HS-27A (cell line): ENCODE measurements around the gene OR56B1.
"Not testable (repeated sequence)": the region's sequence is repeated elsewhere in the genome, so short reads cannot be mapped to it uniquely, and the experiment has no call there.

Experiments used
- DNase-seq: peaks from one replicate; pipeline ENCODE4 v3.0.0-alpha.2; 2012; ENCODE audit warnings: low read depth, missing footprints

Gene OR56B1, protein sequence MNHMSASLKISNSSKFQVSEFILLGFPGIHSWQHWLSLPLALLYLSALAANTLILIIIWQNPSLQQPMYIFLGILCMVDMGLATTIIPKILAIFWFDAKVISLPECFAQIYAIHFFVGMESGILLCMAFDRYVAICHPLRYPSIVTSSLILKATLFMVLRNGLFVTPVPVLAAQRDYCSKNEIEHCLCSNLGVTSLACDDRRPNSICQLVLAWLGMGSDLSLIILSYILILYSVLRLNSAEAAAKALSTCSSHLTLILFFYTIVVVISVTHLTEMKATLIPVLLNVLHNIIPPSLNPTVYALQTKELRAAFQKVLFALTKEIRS

DNA sequence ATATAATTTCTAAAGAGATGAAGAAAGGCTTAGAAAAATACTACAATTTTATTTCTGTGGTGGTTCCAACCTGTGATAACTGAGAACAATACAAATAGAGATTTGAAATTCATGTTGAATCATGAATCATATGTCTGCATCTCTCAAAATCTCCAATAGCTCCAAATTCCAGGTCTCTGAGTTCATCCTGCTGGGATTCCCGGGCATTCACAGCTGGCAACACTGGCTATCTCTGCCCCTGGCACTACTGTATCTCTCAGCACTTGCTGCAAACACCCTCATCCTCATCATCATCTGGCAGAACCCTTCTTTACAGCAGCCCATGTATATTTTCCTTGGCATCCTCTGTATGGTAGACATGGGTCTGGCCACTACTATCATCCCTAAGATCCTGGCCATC is at the start of gene OR56B1:
TSS of gene OR56B1 (plus strand) at position 53 of the 400 bp plus-strand sequence. CDS start at position 122, 69 bp downstream.
- peak; percentile 45 for DNase-seq

DNA sequence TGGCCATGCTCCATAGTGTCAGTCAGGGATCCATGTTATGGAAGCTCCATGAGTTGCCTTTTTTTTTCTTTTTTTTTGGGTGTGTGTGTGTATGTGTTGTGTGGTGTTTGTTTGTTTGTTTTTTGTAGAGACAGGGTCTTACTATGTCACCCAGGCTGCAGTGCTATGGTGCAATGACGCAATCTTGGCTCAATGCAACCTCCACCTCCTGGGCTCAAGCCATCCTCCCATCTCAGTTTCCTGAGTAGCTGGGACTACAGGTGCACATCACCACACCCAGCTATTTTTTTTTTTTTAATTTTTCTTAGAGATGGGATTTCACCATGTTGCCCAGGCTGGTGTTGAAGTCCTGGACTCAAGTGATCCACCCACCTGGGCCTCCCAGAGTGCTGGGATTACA is 47.8 kb upstream of the OR56B1 start:
- DNase-seq, result no peak

DNA sequence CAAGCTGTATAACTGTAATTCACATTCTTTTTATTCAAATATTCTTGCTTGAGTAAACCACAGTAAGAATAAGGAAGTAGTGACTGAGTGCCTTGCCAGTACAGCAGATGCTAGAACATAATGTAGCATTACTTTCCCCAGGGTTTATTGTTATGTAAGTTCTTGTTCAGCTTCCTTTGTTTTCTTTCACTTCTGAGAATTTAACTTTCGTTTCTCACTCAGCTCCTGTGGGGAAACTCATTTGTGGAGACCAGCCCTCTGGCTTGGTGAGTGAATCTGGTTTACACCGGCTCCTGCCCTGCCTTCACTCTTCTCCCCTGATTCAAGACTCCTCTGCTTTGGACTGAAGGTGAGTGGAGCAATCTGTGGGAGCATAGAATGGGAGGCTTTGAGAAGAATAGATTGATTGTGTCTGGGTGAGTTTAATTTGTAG is 46.7 kb upstream of the OR56B1 start, which contains the start of gene TRIM22:
TSS of gene TRIM22 (plus strand) at position 240 of the 433 bp plus-strand sequence. CDS start 6,443 bp downstream, outside the sequence.
- no peak for DNase-seq

DNA sequence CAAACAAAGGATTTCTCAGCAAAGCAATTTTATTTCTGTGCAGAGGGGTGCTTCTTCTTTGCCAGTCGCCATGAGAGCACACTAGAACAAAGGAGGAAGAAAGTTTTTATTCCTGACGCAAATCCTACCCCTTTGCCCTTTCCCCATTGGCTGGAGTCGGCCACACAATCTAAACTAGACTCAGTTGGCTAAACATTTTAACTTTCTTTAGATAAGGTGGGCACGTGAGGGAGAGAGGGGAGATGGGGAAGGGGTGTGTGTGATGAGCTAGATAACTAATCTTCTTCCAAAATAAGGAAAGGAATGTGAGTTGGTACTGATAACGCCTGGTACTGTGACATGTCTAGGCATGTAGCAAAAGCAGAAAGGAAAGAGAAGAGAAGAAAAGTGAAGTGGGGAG is 46.0 kb upstream of the OR56B1 start:
- no peak for DNase-seq

DNA sequence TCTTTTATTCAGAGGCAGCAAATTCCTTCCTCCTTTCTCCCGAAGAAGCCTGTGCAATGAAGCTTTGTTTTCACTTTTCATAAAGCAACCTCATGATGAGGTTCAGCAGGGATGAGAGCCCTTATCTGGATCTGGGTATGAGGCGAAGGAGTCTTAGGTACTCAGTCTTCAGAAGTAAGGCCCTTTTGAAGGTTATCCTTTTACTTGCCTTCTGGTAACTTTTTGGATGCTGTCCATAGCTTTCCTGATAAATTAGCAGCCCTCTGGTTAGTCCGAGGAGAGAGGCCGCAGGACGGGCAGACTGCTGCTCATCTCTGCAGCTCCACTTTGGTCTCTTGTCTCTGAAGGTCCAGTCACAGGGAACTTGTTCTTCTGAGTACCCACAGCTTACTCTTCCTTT is 45.5 kb upstream of the OR56B1 start:
- DNase-seq, result no peak

DNA sequence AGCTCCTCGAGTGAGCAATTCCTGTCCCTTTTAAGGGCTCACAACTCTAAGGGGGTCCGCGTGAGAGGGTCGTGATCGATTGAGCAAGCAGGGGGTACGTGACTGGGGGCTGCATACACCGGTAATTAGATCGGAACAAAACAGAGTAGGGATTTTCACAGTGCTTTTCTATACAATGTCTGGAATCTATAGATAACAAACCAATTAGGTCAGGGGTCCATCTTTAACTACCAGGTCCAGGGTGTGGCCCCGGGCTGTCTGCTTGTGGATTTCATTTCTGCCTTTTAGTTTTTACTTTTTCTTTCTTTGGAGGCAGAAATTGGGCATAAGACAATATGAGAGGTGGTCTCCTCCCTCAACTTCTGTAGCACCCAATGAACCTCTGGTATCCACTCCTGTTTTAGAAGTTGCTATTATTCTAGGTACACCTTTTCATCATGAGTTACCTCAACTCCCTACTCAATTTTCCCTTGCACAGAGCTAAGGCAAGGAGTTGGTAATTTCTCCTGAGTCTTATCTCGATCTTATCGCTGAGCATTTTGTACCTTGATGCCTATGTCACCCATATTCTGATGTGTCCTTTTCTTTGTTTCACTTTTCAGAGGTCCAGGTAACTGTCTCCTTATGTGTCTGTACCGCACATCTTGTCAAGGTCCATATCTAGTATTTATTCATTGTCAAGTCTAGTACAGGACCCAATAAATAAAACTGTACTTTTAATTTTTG is 44.8 kb upstream of the OR56B1 start:
- not testable (repeated sequence) for DNase-seq

DNA sequence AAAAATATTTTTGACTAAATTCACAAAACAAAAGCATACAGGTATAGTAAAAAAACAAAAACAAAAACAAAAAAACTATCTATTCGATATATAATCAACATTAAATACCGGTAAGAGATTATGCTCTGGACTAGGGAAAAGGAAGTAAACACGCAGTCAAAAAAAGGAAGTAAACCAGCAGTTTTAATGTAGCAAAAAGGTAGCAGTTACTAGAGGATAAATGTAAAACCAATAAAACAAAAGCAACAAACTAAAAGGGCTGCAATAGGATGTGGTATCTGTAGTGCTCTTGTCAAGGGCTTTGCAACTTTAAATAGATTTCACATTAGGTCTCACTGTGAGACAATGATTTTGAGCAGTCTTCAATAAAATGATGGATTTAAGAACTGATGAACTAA is 44.3 kb upstream of the OR56B1 start:
- DNase-seq, result no peak

DNA sequence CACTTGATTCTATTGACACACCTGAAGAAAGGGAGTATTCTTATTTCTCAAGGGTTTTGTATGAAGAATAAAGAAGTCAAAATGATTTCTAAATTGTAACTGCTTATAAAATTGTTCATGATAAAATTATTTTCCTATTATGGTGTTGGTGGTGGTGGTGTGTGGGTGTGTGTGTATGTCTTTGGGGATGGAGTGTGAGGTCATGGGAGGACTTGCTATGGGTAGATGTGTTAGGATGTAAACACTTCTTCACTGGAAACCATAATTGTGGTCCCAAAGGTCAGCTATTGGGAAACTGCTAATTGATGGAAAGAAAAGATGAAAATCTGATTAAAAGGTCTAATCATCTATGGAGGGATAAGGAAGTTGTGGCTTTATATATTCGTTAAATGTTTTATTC is 41.6 kb upstream of the OR56B1 start:
- no peak for DNase-seq

DNA sequence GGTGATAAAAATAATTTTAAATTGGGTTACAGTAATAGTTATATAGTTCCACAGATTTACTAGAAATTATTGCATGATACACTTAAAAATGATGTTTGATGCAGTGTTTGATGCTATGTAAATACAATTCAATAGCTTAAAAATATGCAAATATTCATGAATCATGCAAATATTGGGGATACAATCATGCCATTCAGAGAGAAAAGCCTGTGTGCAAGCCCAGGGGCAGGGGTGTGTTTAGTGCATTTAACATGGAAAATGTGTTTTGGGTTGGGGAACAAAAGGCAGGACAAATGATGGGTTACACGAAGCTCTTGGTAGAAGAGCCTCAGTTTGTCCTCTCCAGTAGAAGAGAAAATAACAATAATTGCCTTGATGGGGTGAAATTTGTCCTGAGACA is 40.7 kb upstream of the OR56B1 start:
- DNase-seq, result no peak

DNA sequence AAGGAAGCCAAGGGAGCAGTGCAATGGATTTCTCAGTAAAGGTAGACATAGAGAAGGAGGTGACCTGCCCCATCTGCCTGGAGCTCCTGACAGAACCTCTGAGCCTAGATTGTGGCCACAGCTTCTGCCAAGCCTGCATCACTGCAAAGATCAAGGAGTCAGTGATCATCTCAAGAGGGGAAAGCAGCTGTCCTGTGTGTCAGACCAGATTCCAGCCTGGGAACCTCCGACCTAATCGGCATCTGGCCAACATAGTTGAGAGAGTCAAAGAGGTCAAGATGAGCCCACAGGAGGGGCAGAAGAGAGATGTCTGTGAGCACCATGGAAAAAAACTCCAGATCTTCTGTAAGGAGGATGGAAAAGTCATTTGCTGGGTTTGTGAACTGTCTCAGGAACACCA is 40.0 kb upstream of the OR56B1 start:
- DNase-seq, result no peak

DNA sequence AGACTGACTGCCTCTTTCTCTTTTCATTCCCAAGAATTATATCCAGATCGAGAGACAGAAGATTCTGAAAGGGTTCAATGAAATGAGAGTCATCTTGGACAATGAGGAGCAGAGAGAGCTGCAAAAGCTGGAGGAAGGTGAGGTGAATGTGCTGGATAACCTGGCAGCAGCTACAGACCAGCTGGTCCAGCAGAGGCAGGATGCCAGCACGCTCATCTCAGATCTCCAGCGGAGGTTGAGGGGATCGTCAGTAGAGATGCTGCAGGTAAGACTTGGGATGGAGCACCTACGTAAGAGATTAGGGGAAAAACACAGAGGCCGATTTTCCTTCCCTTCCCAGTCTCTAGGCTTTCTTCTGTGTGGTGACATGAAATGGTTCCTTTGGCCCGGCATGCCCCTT is 38.0 kb upstream of the OR56B1 start:
- DNase-seq, result no peak

DNA sequence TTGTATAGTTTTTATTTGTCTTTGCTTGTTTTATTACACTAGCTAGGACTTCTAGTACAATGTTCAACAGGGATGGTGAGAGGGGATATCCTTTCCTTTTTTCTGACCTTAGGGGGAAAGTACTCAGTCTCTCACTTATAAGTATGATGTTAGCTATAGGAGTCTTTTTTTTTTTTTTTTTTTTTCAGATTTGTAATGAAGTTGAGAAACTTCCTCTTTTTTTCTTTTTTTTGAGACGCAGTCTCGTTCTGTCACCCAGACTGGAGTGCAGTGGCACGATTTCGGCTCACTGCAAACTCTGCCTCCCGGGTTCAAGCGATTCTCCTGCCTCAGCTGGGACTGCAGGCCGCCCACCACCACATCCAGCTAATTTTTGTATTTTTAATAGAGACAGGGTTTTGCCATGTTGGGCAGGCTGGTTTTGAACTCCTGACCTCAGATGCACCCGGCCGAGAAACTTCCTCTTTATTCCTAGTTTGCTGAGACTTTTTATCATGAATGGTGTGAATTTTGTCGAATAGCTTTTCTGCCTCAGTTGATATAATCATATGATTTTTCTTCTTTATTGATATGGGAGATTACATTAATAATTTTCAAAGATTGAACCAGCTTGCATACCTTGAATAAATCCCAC is 35.7 kb upstream of the OR56B1 start:
- no peak for DNase-seq

DNA sequence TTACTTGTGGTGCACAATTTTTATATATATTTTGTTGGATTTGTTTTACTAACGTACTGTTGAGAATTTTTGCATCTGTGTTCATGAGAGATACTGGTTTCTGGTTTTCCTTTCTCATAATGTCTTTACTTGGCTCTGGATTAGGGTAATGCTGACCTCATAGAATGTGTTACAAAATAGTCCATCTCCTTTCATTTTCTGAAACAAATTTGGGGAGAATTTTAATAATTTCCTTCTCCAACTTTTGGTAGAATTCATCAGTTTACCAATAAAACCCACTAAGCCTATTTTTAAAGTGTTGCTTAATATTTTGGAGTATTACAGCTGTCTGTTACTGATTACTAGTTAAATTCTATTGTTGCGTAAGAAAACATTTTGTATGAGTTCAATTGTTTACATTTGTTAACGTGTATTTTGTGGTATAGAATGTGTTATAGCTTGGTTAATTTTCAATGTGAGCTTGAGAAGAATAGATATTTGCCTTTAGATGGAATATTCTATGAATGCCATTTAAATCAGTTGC is 35.1 kb upstream of the OR56B1 start:
- no peak for DNase-seq

DNA sequence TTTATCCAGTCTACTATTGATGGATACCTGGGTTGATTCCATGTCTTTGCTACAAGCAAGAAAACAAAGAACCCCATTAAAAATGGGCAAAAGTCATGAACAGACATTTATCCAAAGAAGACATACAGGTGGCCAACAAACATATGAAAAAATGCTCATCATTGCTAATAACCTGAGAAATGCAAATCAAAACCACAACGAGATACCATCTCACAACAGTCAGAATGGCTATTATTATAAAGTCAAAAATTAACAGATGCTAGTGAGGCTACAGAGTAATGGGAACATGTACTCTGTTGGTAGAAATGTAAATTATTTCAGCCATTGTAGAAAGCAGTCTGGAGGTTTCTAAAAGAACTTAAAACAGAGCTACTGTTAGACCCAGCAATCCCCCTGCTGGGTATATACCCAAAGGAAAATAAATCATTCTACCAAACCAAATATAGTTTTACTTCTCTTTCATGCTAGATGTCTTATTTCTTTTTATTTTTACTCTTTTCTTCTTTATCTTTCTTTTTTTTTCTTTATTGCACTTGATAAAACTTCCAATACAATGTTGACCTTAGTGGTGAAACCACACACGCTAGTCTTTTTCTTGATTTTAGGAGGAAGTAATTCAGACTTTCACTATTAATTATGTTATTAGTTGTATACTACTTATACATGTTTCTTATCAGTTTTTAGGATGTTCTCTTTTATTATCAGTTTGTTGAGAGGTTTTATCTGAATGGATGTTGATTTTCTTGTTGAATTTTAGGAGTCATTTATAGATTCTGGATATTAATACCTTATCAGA is 32.3 kb upstream of the OR56B1 start:
- DNase-seq, result no peak

DNA sequence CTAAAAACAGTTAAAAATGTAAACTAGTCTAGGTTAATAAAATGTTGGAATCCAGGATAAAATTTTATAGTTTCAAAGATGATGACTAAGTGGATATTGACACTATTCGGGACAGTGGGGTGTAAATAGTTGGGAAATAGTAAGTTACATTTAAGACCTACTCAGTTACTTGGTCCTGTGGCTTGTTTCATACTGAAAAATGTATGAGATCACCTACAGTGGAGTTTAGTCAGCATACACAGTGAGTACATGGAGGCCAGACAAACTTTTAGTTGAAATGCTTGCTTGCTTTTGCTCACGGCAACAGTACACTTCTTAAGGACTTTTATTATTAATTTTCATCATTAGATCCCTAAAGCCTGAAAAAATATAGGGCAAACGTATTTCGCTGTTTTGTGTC is 30.6 kb upstream of the OR56B1 start:
- DNase-seq, result no peak

DNA sequence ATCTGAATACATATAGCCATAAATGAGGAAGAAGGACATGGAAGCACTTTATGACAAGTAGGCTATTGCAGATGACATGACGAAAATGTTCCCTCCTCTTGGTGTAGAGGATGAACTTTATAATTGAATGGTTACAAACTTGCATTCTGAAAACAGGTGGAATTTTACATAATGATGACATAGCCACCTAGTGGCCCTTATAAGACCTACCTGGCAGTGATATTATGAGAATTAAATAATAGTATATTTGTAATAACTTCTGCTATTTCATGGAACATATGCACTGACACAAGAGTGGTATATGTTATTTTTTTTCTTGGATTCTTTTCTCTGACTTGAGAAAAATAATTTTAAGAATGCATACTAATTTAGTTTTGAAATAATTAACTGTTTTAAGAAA is 23.7 kb upstream of the OR56B1 start:
- DNase-seq, result no peak

DNA sequence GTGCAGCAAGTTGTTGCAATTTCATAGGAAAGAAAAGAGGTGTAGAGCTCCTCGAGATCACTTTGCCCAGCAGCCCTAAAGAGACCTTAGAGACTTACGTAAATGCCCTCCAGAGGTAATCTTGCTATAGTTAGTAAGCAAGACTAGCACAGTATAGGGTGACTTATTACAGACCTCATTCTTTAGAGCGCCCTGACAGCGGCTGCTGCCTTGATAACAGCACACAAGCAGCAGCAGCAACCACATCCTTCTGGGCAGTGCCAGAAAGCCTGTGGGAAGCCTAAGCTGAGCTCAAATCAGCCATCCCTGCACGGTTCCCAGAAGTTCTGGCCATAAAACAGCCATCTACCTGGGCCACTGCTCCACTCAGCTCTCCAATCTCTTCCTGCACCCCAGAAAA is 22.6 kb upstream of the OR56B1 start:
- DNase-seq, result no peak

DNA sequence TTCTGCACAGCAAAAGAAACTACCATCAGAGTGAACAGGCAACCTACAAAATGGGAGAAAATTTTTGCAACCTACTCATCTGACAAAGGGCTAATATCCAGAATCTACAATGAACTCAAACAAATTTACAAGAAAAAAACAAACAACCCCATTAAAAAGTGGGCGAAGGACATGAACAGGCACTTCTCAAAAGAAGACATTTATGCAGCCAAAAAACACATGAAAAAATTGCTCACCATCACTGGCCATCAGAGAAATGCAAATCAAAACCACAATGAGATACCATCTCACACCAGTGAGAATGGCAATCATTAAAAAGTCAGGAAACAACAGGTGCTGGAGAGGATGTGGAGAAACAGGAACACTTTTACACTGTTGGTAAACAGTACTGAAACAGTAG is 19.7 kb upstream of the OR56B1 start:
- DNase-seq, result not testable (repeated sequence)

DNA sequence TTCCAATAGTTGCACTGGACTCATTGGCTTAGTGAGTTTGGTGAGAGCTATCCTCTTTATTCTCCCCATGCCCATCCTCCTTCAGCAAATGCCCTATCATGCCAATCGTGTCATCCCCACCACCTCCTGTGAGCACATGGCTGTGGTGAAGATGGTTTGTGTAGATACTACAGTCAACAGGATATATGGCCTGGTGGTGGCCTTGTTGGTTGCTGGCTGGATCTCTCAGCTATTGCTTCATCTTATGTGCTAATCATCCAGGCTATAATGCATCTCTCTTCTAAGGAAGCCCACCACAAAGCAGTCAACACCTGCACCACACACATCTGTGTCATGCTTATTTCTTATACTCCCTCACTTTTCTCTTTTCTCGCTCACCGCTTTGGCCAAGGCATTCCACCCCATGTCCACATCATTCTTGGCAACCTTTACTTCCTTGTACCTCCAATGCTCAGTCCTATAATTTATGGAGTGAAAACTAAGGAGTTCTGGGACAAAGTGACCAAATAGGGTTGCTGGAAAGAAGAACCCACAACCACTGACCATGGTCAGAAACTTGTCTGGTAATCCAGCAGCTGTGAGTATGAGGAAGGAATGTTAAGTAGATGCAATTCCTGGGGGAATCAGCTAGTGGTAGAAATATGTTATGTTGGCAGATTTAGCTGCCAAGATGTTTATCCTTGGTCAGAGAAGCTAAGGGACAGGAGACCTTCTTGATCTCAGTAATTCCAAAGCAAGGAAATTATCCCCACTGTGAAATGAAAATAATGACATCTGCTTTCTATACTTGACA is 16.3 kb upstream of the OR56B1 start:
- no peak for DNase-seq

DNA sequence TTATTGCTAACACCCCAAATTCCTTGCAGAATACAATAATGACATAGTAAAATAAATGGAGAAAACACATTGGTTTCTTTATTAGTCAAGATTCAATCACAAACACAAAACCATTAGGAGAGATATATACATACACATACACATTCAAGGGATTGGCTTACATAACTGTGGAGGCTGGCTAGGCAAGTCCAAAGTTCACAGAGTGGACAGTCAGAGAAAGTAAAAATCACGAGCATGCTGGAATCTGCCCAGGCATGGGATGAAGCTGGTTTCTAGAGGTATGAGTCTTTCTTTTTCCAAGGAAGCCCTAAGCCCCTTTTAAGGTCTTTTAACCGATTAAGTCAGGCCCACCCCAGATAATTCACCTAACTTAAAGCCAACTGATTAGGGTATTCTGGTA is 13.6 kb upstream of the OR56B1 start:
- DNase-seq, result no peak

DNA sequence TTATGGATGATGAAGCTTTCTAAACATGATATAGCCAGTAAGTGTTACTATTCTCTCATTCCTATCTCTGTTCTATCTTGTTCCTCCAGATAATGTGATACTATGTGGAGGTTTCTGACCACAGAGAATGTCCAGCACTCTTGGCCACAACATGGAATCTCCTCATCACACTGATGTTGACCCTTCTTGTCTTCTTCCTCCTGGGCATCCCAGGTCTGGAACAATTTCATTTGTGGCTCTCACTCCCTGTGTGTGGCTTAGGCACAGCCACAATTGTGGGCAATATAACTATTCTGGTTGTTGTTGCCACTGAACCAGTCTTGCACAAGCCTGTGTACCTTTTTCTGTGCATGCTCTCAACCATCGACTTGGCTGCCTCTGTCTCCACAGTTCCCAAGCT is 9.9 kb upstream of the OR56B1 start:
- no peak for DNase-seq
